H1 (cell line): ENCODE measurements around the gene RBMX2. TPM values are rescaled to one million over a fixed set of nuclear protein-coding genes. Genes with fewer than 3 reads are reported as not detected.
"Not testable (repeated sequence)": the region's sequence is repeated elsewhere in the genome, so short reads cannot be mapped to it uniquely, and the experiment has no call there.

Experiments used
- CTCF ChIA-PET: fragments of 300-600 bp; sonication (Branson Sonifier 250); formaldehyde crosslinking; loops from one replicate; lab custom pipeline; 2021; ENCODE audit not compliant: partially characterized antibody; lab: Charles Lee
- POLR2A ChIA-PET: fragments of 300-600 bp; sonication (Branson Sonifier 250); formaldehyde crosslinking; loops from one replicate; lab custom pipeline; 2021; ENCODE audit warnings: inconsistent platforms; ENCODE audit not compliant: partially characterized antibody; lab: Charles Lee
- DNase-seq, 2 experiments: peaks; one replicate each; pipeline versions ENCODE4 v3.0.0 to v3.0.0-alpha.2; 2010 to 2022; ENCODE audit warnings: low spot score in 2 of 2, low read depth in 1 of 2, mixed read lengths in 1 of 2
- FAIRE-seq: peaks from 2 replicates; lab custom pipeline; 2011; peaks lifted over from hg19 to GRCh38; lab: Jason Lieb, UNC
- H2AFZ ChIP-seq: 2 replicates; pipeline ENCODE4 v1.8.1; 2012; ENCODE audit warnings: low read length, inconsistent platforms
- H2AK5ac ChIP-seq: 2 replicates; pipeline ENCODE4 v1.6.1; 2013; ENCODE audit warnings: low read depth, low read length
- H2BK120ac ChIP-seq: replicated peaks from 2 replicates; pipeline ENCODE3; 2013; ENCODE audit warnings: low read depth, low read length, inconsistent platforms
- H2BK12ac ChIP-seq: 2 replicates; pipeline ENCODE4 v1.6.1; 2013; ENCODE audit warnings: low read depth, low read length
- H2BK15ac ChIP-seq: 2 replicates; pipeline ENCODE4 v1.6.1; 2013; ENCODE audit warnings: low read length
- H2BK20ac ChIP-seq: 2 replicates; pipeline ENCODE4 v1.6.1; 2013; ENCODE audit warnings: low read length
- H2BK5ac ChIP-seq: 2 replicates; pipeline ENCODE4 v1.6.1; 2013; ENCODE audit warnings: low read depth, low read length
- H3K14ac ChIP-seq: 2 replicates; pipeline ENCODE4 v1.6.1; 2013; ENCODE audit warnings: inconsistent platforms; ENCODE audit not compliant: insufficient read length
- H3K18ac ChIP-seq: 2 replicates; pipeline ENCODE4 v1.6.1; 2013; ENCODE audit warnings: low read length; ENCODE audit errors: extremely low read depth
- H3K23ac ChIP-seq: 2 replicates; pipeline ENCODE4 v1.6.1; 2013; ENCODE audit warnings: inconsistent platforms; ENCODE audit not compliant: insufficient read length
- H3K23me2 ChIP-seq: 2 replicates; pipeline ENCODE4 v1.6.1; 2013; ENCODE audit warnings: low read depth, low read length
- H3K27ac ChIP-seq: 2 replicates; pipeline ENCODE4 v1.6.1; 2011; ENCODE audit warnings: low read depth, low read length, inconsistent platforms
- H3K27me3 ChIP-seq, 4 experiments: replicated peaks in 1 of 4; 1 replicate in 1 of 4; 2 replicates in 3 of 4; pipeline versions ENCODE4 v1.6.1 to v1.8.1; 2011 to 2013; ENCODE audit warnings: low read length in 3 of 4, mild to moderate bottlenecking in 3 of 4, inconsistent platforms in 2 of 4, mixed read lengths in 2 of 4, moderate library complexity in 1 of 4; ENCODE audit not compliant: control insufficient read depth in 3 of 4, insufficient read depth in 3 of 4; ENCODE audit errors: extremely low read depth in 1 of 4
- H3K36me3 ChIP-seq, 4 experiments: 2 replicates each; pipeline versions ENCODE4 v1.6.1 to v1.8.1; 2011 to 2013; ENCODE audit warnings: mild to moderate bottlenecking in 4 of 4, low read length in 3 of 4, moderate library complexity in 2 of 4, control low read depth in 1 of 4, inconsistent platforms in 1 of 4; ENCODE audit not compliant: insufficient read depth in 4 of 4, control insufficient read depth in 2 of 4
- H3K4ac ChIP-seq: replicated peaks from 2 replicates; pipeline ENCODE3; 2013; ENCODE audit warnings: low read length, low read depth, mixed read lengths, inconsistent platforms; ENCODE audit not compliant: insufficient read length
- H3K4me1 ChIP-seq, 4 experiments: replicated peaks in 1 of 4; 1 replicate in 1 of 4; 2 replicates in 3 of 4; pipeline versions ENCODE4 v1.6.1 to v1.8.1; 2011 to 2013; ENCODE audit warnings: low read length in 3 of 4, inconsistent platforms in 2 of 4, mixed read lengths in 1 of 4; ENCODE audit not compliant: insufficient read depth in 4 of 4, control insufficient read depth in 3 of 4
- H3K4me2 ChIP-seq, 2 experiments: 2 replicates each; pipeline versions ENCODE4 v1.6.1 to v1.8.1; 2011 to 2013; ENCODE audit warnings: low read depth in 2 of 2, low read length in 2 of 2, control low read depth in 1 of 2, inconsistent platforms in 1 of 2, mild to moderate bottlenecking in 1 of 2; ENCODE audit not compliant: insufficient read depth in 1 of 2
- H3K4me3 ChIP-seq, 4 experiments: fragments of 200-600, 300-600 bp in 1 of 4; sonication (generic), shearing (Covaris generic), sonication (Bioruptor Twin) in 1 of 4; 2 replicates each; pipeline versions ENCODE4 v1.5.1 to v1.8.1; 2011 to 2016; ENCODE audit warnings: low read length in 4 of 4, low read depth in 3 of 4, control low read depth in 2 of 4, inconsistent platforms in 2 of 4, mild to moderate bottlenecking in 2 of 4, mixed read lengths in 1 of 4, moderate library complexity in 1 of 4; ENCODE audit not compliant: insufficient read depth in 2 of 4; ENCODE audit errors: extremely low read depth in 1 of 4
- H3K56ac ChIP-seq: replicated peaks from 2 replicates; pipeline ENCODE3; 2013; ENCODE audit warnings: low read depth, mild to moderate bottlenecking, mixed read lengths, low read length, inconsistent platforms; ENCODE audit not compliant: insufficient read length
- H3K79me1 ChIP-seq: 2 replicates; pipeline ENCODE4 v1.6.1; 2013; ENCODE audit warnings: low read depth, low read length, control low read depth
- H3K79me2 ChIP-seq, 2 experiments: 2 replicates each; pipeline versions ENCODE4 v1.6.1 to v1.8.1; 2012 to 2013; ENCODE audit warnings: low read length in 2 of 2, mild to moderate bottlenecking in 2 of 2, inconsistent platforms in 1 of 2; ENCODE audit not compliant: insufficient read depth in 2 of 2, control insufficient read depth in 1 of 2
- H3K9ac ChIP-seq, 4 experiments: replicated peaks in 1 of 4; 1 replicate in 1 of 4; 2 replicates in 3 of 4; pipeline versions ENCODE4 v1.6.1 to v1.8.1; 2011 to 2013; ENCODE audit warnings: low read depth in 3 of 4, low read length in 3 of 4, control low read depth in 2 of 4, mild to moderate bottlenecking in 2 of 4, moderate library complexity in 2 of 4, inconsistent platforms in 1 of 4; ENCODE audit errors: extremely low read depth in 1 of 4
- H3K9me3 ChIP-seq, 2 experiments: 2 replicates each; pipeline versions ENCODE4 v1.6.1 to v1.8.1; 2012 to 2013; ENCODE audit warnings: mild to moderate bottlenecking in 2 of 2, moderate library complexity in 2 of 2, control low read depth in 1 of 2, inconsistent platforms in 1 of 2, low read depth in 1 of 2, low read length in 1 of 2, mixed read lengths in 1 of 2; ENCODE audit not compliant: insufficient read depth in 2 of 2
- H4K20me1 ChIP-seq, 2 experiments: replicated peaks in 1 of 2; 2 replicates each; pipeline versions ENCODE3 to v1.8.1; 2011 to 2013; ENCODE audit warnings: inconsistent platforms in 2 of 2, low read length in 2 of 2, mild to moderate bottlenecking in 1 of 2; ENCODE audit not compliant: insufficient read depth in 2 of 2, control insufficient read depth in 1 of 2
- H4K5ac ChIP-seq: 2 replicates; pipeline ENCODE4 v1.6.1; 2013; ENCODE audit warnings: low read length, low read depth, mixed read lengths, inconsistent platforms; ENCODE audit not compliant: insufficient read length
- H4K8ac ChIP-seq: 2 replicates; pipeline ENCODE4 v1.8.0; 2013; ENCODE audit warnings: mild to moderate bottlenecking, moderate library complexity, low read length, inconsistent platforms; ENCODE audit not compliant: insufficient read depth; ENCODE audit errors: extremely low read depth
- H4K91ac ChIP-seq: replicated peaks from 2 replicates; pipeline ENCODE3; 2013; ENCODE audit warnings: low read length, mixed read lengths, inconsistent platforms; ENCODE audit not compliant: insufficient read length
- BCL11A ChIP-seq, 2 experiments: IDR thresholded peaks; one replicate each; pipeline ENCODE4 v1.6.1; 2011; ENCODE audit warnings: low read depth in 2 of 2, low read length in 2 of 2, mild to moderate bottlenecking in 2 of 2
- RXRA ChIP-seq: IDR thresholded peaks from 2 replicates; pipeline ENCODE4 v1.6.1; 2011; ENCODE audit warnings: low read depth, mild to moderate bottlenecking, low read length, moderate library complexity; ENCODE audit not compliant: insufficient read depth
- WGBS, 2 experiments: shearing (Covaris generic) in 1 of 2; methylation state at CpG; one replicate each; pipeline versions ENCODE4 v1.1.6 to v1.1.7; 2013 to 2015; ENCODE audit warnings: low lambda C conversion rate in 2 of 2, mixed read lengths in 2 of 2, inconsistent platforms in 1 of 2, low coverage in 1 of 2, missing lambda C conversion rate in 1 of 2; ENCODE audit not compliant: insufficient replicate concordance in 2 of 2, insufficient coverage in 1 of 2, insufficient read length in 1 of 2; ENCODE audit errors: extremely low coverage in 1 of 2, missing lambda C conversion rate in 1 of 2; 5-methylcytosine and 5-hydroxymethylcytosine counted together
- polyA plus RNA-seq, 7 experiments: library from polyadenylated mRNA; depleted of rRNA in 3 of 7; stranded (reverse) in 5 of 7; unstranded in 2 of 7; fragments of >200 nt in 5 of 7; fragments of 200-250 nt in 2 of 7; gene quantifications; 1 replicate in 5 of 7; 2 replicates in 1 of 7; 4 replicates in 1 of 7; pipeline versions ENCODE4 v1.2.1 to v1.2.3, GENCODE V29; 2011 to 2013; ENCODE audit warnings: missing spikeins in 2 of 7, mixed read lengths in 2 of 7
- total RNA-seq: library from RNA; stranded (reverse); fragmentation: NEBNext Ultra II Directional; extraction: Animal tissue kit (Norgen Biotek cat#: 25700); gene quantifications from 2 replicates; pipeline ENCODE4 v1.2.1, GENCODE V29; 2021

RBMX2 gene
- total and polyA plus RNA-seq, 2 of the 8 experiments (the other 6 are each of a cell fraction or from before 2014, with no cell fraction given) = 10.8 to 23.2 TPM

GRCh38 chrX:130435937-130436336 is 34.1 kb downstream of the RBMX2 start:
- no peak overlapping the region for H3K9ac ChIP-seq
- no peak for TF ChIP-seq BCL11A (IDR thresholded peaks at IDR 0.05; ENCODE audit: low read depth in 2 of 2, low read length in 2 of 2)
- TF ChIP-seq RXRA = no peak
- CTCF ChIA-PET = no interaction called here
- H3K4me3 ChIP-seq = no peak overlapping the region
- no peak for DNase-seq
- H4K5ac ChIP-seq = no peak overlapping the region
- no peak overlapping the region for H2BK20ac ChIP-seq
- POLR2A ChIA-PET = no interaction called here
- H4K91ac ChIP-seq = no peak overlapping the region
- FAIRE-seq = no peak
- H3K18ac ChIP-seq = no peak overlapping the region
- H4K8ac ChIP-seq = no peak overlapping the region
- H3K9me3 ChIP-seq = no peaks in the 10 kb centered on the region
- H2BK120ac ChIP-seq = no peak overlapping the region
- no peak overlapping the region for H3K27ac ChIP-seq
- H2AK5ac ChIP-seq = no peak overlapping the region
- no peaks in the 10 kb centered on the region for H3K79me2 ChIP-seq
- H3K23me2 ChIP-seq = no peaks in the 10 kb centered on the region
- H3K4me2 ChIP-seq = no peak overlapping the region
- H3K36me3 ChIP-seq = no peaks in the 10 kb centered on the region
- no peak overlapping the region for H2BK5ac ChIP-seq
- H2AFZ ChIP-seq = no peak overlapping the region
- no peaks in the 10 kb centered on the region for H3K4me1 ChIP-seq
- H2BK12ac ChIP-seq = no peak overlapping the region
- no peak overlapping the region for H2BK15ac ChIP-seq
- H3K4ac ChIP-seq = no peak overlapping the region
- H4K20me1 ChIP-seq = no peaks in the 10 kb centered on the region
- no peaks in the 10 kb centered on the region for H3K27me3 ChIP-seq
- no peaks in the 10 kb centered on the region for H3K79me1 ChIP-seq
- no peak overlapping the region for H3K14ac ChIP-seq
- no peak overlapping the region for H3K23ac ChIP-seq
- no peak overlapping the region for H3K56ac ChIP-seq

- H2AFZ ChIP-seq, H3K79me1 ChIP-seq, H2BK120ac ChIP-seq, H3K9ac ChIP-seq, DNase-seq, H4K20me1 ChIP-seq, H3K18ac ChIP-seq, H3K4me1 ChIP-seq, H4K5ac ChIP-seq, FAIRE-seq, POLR2A ChIA-PET, H2BK12ac ChIP-seq, H4K91ac ChIP-seq, H2AK5ac ChIP-seq, H4K8ac ChIP-seq, H2BK15ac ChIP-seq, H3K4me3 ChIP-seq, H3K4me2 ChIP-seq, H3K27me3 ChIP-seq, H3K27ac ChIP-seq, H3K14ac ChIP-seq, H3K36me3 ChIP-seq, H3K23me2 ChIP-seq, H3K9me3 ChIP-seq, H3K23ac ChIP-seq, H2BK20ac ChIP-seq, H2BK5ac ChIP-seq, H3K4ac ChIP-seq, H3K79me2 ChIP-seq, H3K56ac ChIP-seq: not testable (repeated sequence)
- WGBS, 2 experiments = 92% methylated on average over 2 of the region's 2 CpGs; no CpG with 5 or more reads in 1 of the 2 experiments
- CTCF ChIA-PET = interaction anchor here (0.6 kb wide), 1 partner anchor 830 kb away, joined by 3 read pairs; no protein-coding TSS in a partner anchor
These were observed 36.2 kb downstream of the RBMX2 start for GRCh38 chrX:130437996-130438395.
